HepG2 (cell line): Measurements from ENCODE around the gene CLDN5. TPM values are rescaled to one million over a fixed set of nuclear protein-coding genes. Genes with fewer than 3 reads are reported as not detected.

Source experiments
- ATAC-seq: fragments of 200-7000 bp; cut with Tn5 transposase; 3 replicates; pipeline ENCODE4 v1.9.1; 2020; ENCODE audit warnings: mild to moderate bottlenecking, moderate library complexity
- BruUV-seq: library from RNA; stranded (reverse); fragments of 400-500 nt; replicated peaks from 2 replicates; lab custom pipeline; 2021; lab: Mats Ljungman, UMichigan
- CTCF ChIA-PET: fragments of 300-600 bp; formaldehyde crosslinking; extraction: SDS; loops from one replicate; lab custom pipeline; 2021; ENCODE audit warnings: low total read pairs, inconsistent platforms, low intra/inter-chr PET ratio; lab: Yijun Ruan, JAX
- POLR2A ChIA-PET: fragments of 350-600 bp; sonication (Branson Sonifier 250); formaldehyde crosslinking; loops from one replicate; lab custom pipeline; 2020; ENCODE audit warnings: antibody characterized with exemption, inconsistent platforms; lab: Yijun Ruan, JAX
- DNase-seq: peaks from one replicate; pipeline ENCODE4 v3.0.0-alpha.2; 2015; ENCODE audit warnings: low spot score
- FAIRE-seq: peaks from 3 replicates; lab custom pipeline; 2011; peaks lifted over from hg19 to GRCh38; lab: Jason Lieb, UNC
- H2AFZ ChIP-seq: one replicate; pipeline ENCODE4 v1.6.1; 2011; ENCODE audit warnings: low read length, inconsistent platforms
- H3K27ac ChIP-seq: fragments of 300-600 bp; 3 replicates; pipeline ENCODE4 v1.8.0; 2011; ENCODE audit warnings: mixed run types, mild to moderate bottlenecking, mixed read lengths, low read length, inconsistent platforms; ENCODE audit not compliant: insufficient read depth; ENCODE audit errors: extremely low read length
- H3K27me3 ChIP-seq, 2 experiments: fragments of 200-600 bp in 1 of 2; 2 replicates in 1 of 2; 3 replicates in 1 of 2; pipeline versions ENCODE4 v1.6.0 to v1.8.0; 2011; ENCODE audit warnings: low read length in 2 of 2, mild to moderate bottlenecking in 2 of 2, moderate library complexity in 2 of 2, inconsistent platforms in 1 of 2; ENCODE audit not compliant: insufficient read depth in 2 of 2, control insufficient read depth in 1 of 2
- H3K36me3 ChIP-seq, 2 experiments: fragments of 200-600 bp in 1 of 2; replicated peaks in 1 of 2; 2 replicates in 1 of 2; 3 replicates in 1 of 2; pipeline versions ENCODE4 v1.5.1 to v1.8.0; 2011; ENCODE audit warnings: low read length in 2 of 2, inconsistent platforms in 1 of 2; ENCODE audit not compliant: insufficient read depth in 2 of 2, control insufficient read depth in 1 of 2
- H3K4me1 ChIP-seq: 2 replicates; pipeline ENCODE4 v1.5.1; 2012; ENCODE audit warnings: low read length, inconsistent platforms; ENCODE audit not compliant: insufficient read depth
- H3K4me2 ChIP-seq: 2 replicates; pipeline ENCODE4 v1.6.0; 2011; ENCODE audit warnings: low read depth, low read length, inconsistent platforms
- H3K4me3 ChIP-seq, 3 experiments: fragments of 200-600 bp in 1 of 3; sonication (generic), shearing (Covaris generic) in 1 of 3; replicated peaks in 1 of 3; 2 replicates each; pipeline ENCODE4 v1.5.1; 2011 to 2016; ENCODE audit warnings: low read length in 3 of 3, inconsistent platforms in 2 of 3, low read depth in 2 of 3, mild to moderate bottlenecking in 2 of 3, control low read depth in 1 of 3, mixed read lengths in 1 of 3; ENCODE audit not compliant: insufficient read depth in 1 of 3
- H3K79me2 ChIP-seq: one replicate; pipeline ENCODE4 v1.6.1; 2011; ENCODE audit warnings: low read length, inconsistent platforms; ENCODE audit not compliant: insufficient read depth
- H3K9ac ChIP-seq: 2 replicates; pipeline ENCODE4 v1.6.0; 2011; ENCODE audit warnings: mild to moderate bottlenecking, low read depth, low read length, inconsistent platforms; ENCODE audit not compliant: insufficient read depth
- H3K9me3 ChIP-seq: 2 replicates; pipeline ENCODE4 v1.5.1; 2012; ENCODE audit warnings: mild to moderate bottlenecking, low read length
- H4K20me1 ChIP-seq: 2 replicates; pipeline ENCODE4 v1.6.0; 2011; ENCODE audit warnings: inconsistent platforms, mild to moderate bottlenecking, low read length, moderate library complexity; ENCODE audit not compliant: insufficient read depth
- ATF4 ChIP-seq, 2 experiments: fragments of 450-650 bp in 1 of 2; sonication (generic) in 1 of 2; formaldehyde crosslinking; IDR thresholded peaks; 2 replicates each; pipeline versions ENCODE4 v1.5.0 to v1.8.0; 2020 to 2022; ENCODE audit warnings: mild to moderate bottlenecking in 1 of 2, missing genetic modification reagents in 1 of 2
- FLYWCH1 ChIP-seq: sonication (generic); formaldehyde crosslinking; IDR thresholded peaks from 2 replicates; pipeline ENCODE4 v1.8.1; 2023; ENCODE audit warnings: mild to moderate bottlenecking, missing genetic modification reagents
- JUN ChIP-seq: sonication (generic); formaldehyde crosslinking; IDR thresholded peaks from 2 replicates; pipeline ENCODE4 v1.4.0; 2020; ENCODE audit warnings: mild to moderate bottlenecking, missing genetic modification reagents
- PRDM10 ChIP-seq: sonication (generic); formaldehyde crosslinking; IDR thresholded peaks from 2 replicates; pipeline ENCODE4 v1.4.0; 2020; ENCODE audit warnings: low read depth, missing genetic modification reagents
- PRDM15 ChIP-seq: sonication (generic); formaldehyde crosslinking; IDR thresholded peaks from 2 replicates; pipeline ENCODE4 v1.4.0; 2020; ENCODE audit warnings: missing genetic modification reagents
- RAD21 ChIP-seq: fragments of 450-650 bp; formaldehyde crosslinking; IDR thresholded peaks from 2 replicates; pipeline ENCODE4 v1.5.0; 2020; ENCODE audit warnings: mild to moderate bottlenecking
- RFXANK ChIP-seq: IDR thresholded peaks from 2 replicates; pipeline ENCODE4 v1.6.1; 2016
- TBX3 ChIP-seq: fragments of 450-650 bp; IDR thresholded peaks from 2 replicates; pipeline ENCODE4 v1.6.1; 2017; ENCODE audit warnings: antibody characterized with exemption, mild to moderate bottlenecking, inconsistent platforms, borderline replicate concordance
- UBTF ChIP-seq: sonication (generic); formaldehyde crosslinking; IDR thresholded peaks from 2 replicates; pipeline ENCODE4 v1.4.0; 2020; ENCODE audit warnings: mild to moderate bottlenecking, missing genetic modification reagents
- in situ Hi-C: cut with HindIII; loops from 2 replicates; pipeline ENCODE4 v1.10.0; 2017; ENCODE audit warnings: low pct_unique_long_range_greater_than_20kb; ENCODE audit not compliant: extremely low pct_ligation_motif_present
- intact Hi-C: fragments of 100-400 bp; cut with micrococcal nuclease; formaldehyde crosslinking; loops from one replicate; pipeline ENCODE4 v1.10.0; 2022; ENCODE audit not compliant: unreplicated experiment
- polyA plus RNA-seq, 8 experiments: library from polyadenylated mRNA; depleted of rRNA in 3 of 8; stranded (reverse) in 7 of 8; unstranded in 1 of 8; fragments of >200 nt; fragmentation: Illumina TruSeq in 4 of 8; extraction: Trizol in 4 of 8; gene quantifications; 2 replicates each; pipeline versions ENCODE4 v1.2.1 to v1.2.3, GENCODE V29; 2011 to 2016; ENCODE audit warnings: low read depth in 4 of 8, missing spikeins in 1 of 8, mixed read lengths in 1 of 8; ENCODE audit not compliant: insufficient read depth in 1 of 8
- total RNA-seq, 5 experiments: library from RNA; depleted of rRNA; stranded (reverse); fragments of >200 nt; fragmentation: Illumina TruSeq; extraction: Trizol; gene quantifications; 2 replicates each; pipeline ENCODE4 v1.2.3, GENCODE V29; 2016; ENCODE audit warnings: low read depth in 1 of 5

The CLDN5 gene
- total and polyA plus RNA-seq, 2 of the 13 experiments (the other 11 are each of a cell fraction or from before 2014, with no cell fraction given): not detected

- intact Hi-C loops: no loop called here
- Histone ChIP-seq H4K20me1 (no peaks in the 10 kb centered on the region), H3K36me3 (no peaks in the 10 kb centered on the region), H3K27ac (no peak overlapping the region), H3K4me2 (no peak overlapping the region)
- BruUV-seq: no TSS peak
- TF ChIP-seq RFXANK (CRISPR knock-in tag): no peak
- no peak for TF ChIP-seq FLYWCH1 (CRISPR knock-in tag)
- TF ChIP-seq UBTF: no peak
- TF ChIP-seq PRDM10: no peak
- no peak for TF ChIP-seq RAD21 (CRISPR knock-in tag)
- no peak for TF ChIP-seq JUN (CRISPR knock-in tag)
- no peak for TF ChIP-seq ATF4 (CRISPR knock-in tag; IDR thresholded peaks at IDR 0.05)
- TF ChIP-seq PRDM15 (CRISPR knock-in tag): no peak
- no peak for TF ChIP-seq TBX3
- TF ChIP-seq, all 625 proteins: peak for 0
- FAIRE-seq (no peak), DNase-seq (no peak), ATAC-seq (no peak)
- Histone ChIP-seq H3K79me2 (no peaks in the 10 kb centered on the region), H2AFZ (no peak overlapping the region), H3K4me3 (no peak overlapping the region), H3K9ac (no peak overlapping the region), H3K27me3 (peaks cover 0 to 15% of the 10 kb centered on the region in 2 experiments; a peak in 1 of 5 replicates), H3K4me1 (peaks cover 20% of the 10 kb centered on the region), H3K9me3 (no peaks in the 10 kb centered on the region)
- in situ Hi-C loops: loop anchor here (10.0 kb wide), 1 partner anchor 56 kb away; no protein-coding TSS in a partner anchor
- ChIA-PET POLR2A (no interaction called here), CTCF (no interaction called here)
Measured at GRCh38 chr22:19540394-19540793, 16.2 kb upstream of the CLDN5 start.
